SK-N-SH (cell line): ENCODE results near the gene PLEKHA8. TPM values are rescaled to one million over a fixed set of nuclear protein-coding genes. Genes with fewer than 3 reads are reported as not detected.

Experiments
- CTCF ChIA-PET: fragments of 300-600, 350-600 bp; formaldehyde crosslinking; extraction: SDS; loops from one replicate; lab custom pipeline; 2021; lab: Yijun Ruan, JAX
- POLR2A ChIA-PET: fragments of 350-600 bp; sonication (Branson Sonifier 250); formaldehyde crosslinking; extraction: SDS; loops from one replicate; lab custom pipeline; 2020; ENCODE audit warnings: antibody characterized with exemption, inconsistent platforms; lab: Yijun Ruan, JAX
- DNase-seq: peaks from one replicate; pipeline ENCODE4 v3.0.0; 2012
- H2AFZ ChIP-seq: fragments of 200-600 bp; sonication (generic); 2 replicates; pipeline ENCODE4 v1.8.1; 2016; ENCODE audit warnings: antibody characterized with exemption, mild to moderate bottlenecking, low read depth
- H3F3A ChIP-seq: fragments of 200-600 bp; sonication (generic); replicated peaks from 2 replicates; pipeline ENCODE3; 2016; ENCODE audit warnings: antibody characterized with exemption, mild to moderate bottlenecking; ENCODE audit not compliant: insufficient read depth
- H3K27ac ChIP-seq, 2 experiments: fragments of 200-500 bp in 1 of 2; fragments of 200-600 bp in 1 of 2; sonication (Bioruptor generic) in 1 of 2; sonication (generic), shearing (Covaris generic) in 1 of 2; 2 replicates each; pipeline versions ENCODE4 v1.5.1 to v1.6.1; 2014 to 2016; ENCODE audit warnings: low read depth in 2 of 2, inconsistent platforms in 1 of 2, low read length in 1 of 2, mild to moderate bottlenecking in 1 of 2, mixed read lengths in 1 of 2
- H3K27me3 ChIP-seq: fragments of 200-600 bp; sonication (generic), shearing (Covaris generic); 2 replicates; pipeline ENCODE4 v1.6.1; 2016; ENCODE audit warnings: mixed run types; ENCODE audit not compliant: insufficient read depth
- H3K36me3 ChIP-seq, 2 experiments: fragments of 200-500 bp in 1 of 2; fragments of 200-600 bp in 1 of 2; sonication (Bioruptor generic) in 1 of 2; sonication (generic) in 1 of 2; replicated peaks in 1 of 2; 2 replicates each; pipeline versions ENCODE3 to v1.5.1; 2014 to 2016; ENCODE audit warnings: low read length in 1 of 2, mild to moderate bottlenecking in 1 of 2; ENCODE audit not compliant: insufficient read depth in 2 of 2, control insufficient read depth in 1 of 2
- H3K4me1 ChIP-seq, 2 experiments: fragments of 200-500 bp in 1 of 2; fragments of 200-600 bp in 1 of 2; sonication (Bioruptor generic) in 1 of 2; sonication (generic), shearing (Covaris generic) in 1 of 2; 2 replicates each; pipeline versions ENCODE4 v1.5.1 to v1.6.1; 2014 to 2016; ENCODE audit warnings: low read depth in 1 of 2, low read length in 1 of 2, mixed run types in 1 of 2; ENCODE audit not compliant: insufficient read depth in 2 of 2, control insufficient read depth in 1 of 2
- H3K4me2 ChIP-seq: fragments of 200-600 bp; sonication (generic), shearing (Covaris generic); 2 replicates; pipeline ENCODE4 v1.6.1; 2017; ENCODE audit warnings: mixed run types
- H3K4me3 ChIP-seq, 2 experiments: fragments of 200-500 bp in 1 of 2; fragments of 200-600 bp in 1 of 2; sonication (Bioruptor generic) in 1 of 2; sonication (generic), shearing (Covaris generic) in 1 of 2; 2 replicates each; pipeline versions ENCODE4 v1.5.1 to v1.8.1; 2014 to 2016; ENCODE audit warnings: low read depth in 2 of 2, inconsistent platforms in 1 of 2, low read length in 1 of 2, mild to moderate bottlenecking in 1 of 2, mixed read lengths in 1 of 2, moderate library complexity in 1 of 2
- H3K79me2 ChIP-seq: fragments of 200-600 bp; sonication (generic); 2 replicates; pipeline ENCODE4 v1.8.1; 2017; ENCODE audit warnings: mild to moderate bottlenecking; ENCODE audit not compliant: insufficient read depth
- H3K9ac ChIP-seq: fragments of 200-600 bp; sonication (generic); 2 replicates; pipeline ENCODE4 v1.6.1; 2017; ENCODE audit warnings: mixed run types
- H3K9me2 ChIP-seq: fragments of 200-600 bp; sonication (generic); 2 replicates; pipeline ENCODE4 v1.6.1; 2017; ENCODE audit warnings: mixed run types
- H3K9me3 ChIP-seq: fragments of 200-600 bp; sonication (generic); 2 replicates; pipeline ENCODE4 v1.6.1; 2017; ENCODE audit warnings: mixed run types, mild to moderate bottlenecking, moderate library complexity
- H4K20me1 ChIP-seq: fragments of 200-600 bp; sonication (generic); 2 replicates; pipeline ENCODE4 v1.6.1; 2017; ENCODE audit warnings: mild to moderate bottlenecking, mixed run types; ENCODE audit not compliant: insufficient read depth
- ELF1 ChIP-seq: IDR thresholded peaks from 2 replicates; pipeline ENCODE4 v1.4.0; 2012
- FOSL2 ChIP-seq: IDR thresholded peaks from 2 replicates; pipeline ENCODE4 v1.4.0; 2012; ENCODE audit warnings: low read depth, mild to moderate bottlenecking, moderate library complexity, borderline replicate concordance
- FOXJ3 ChIP-seq: sonication (generic); formaldehyde crosslinking; IDR thresholded peaks from 2 replicates; pipeline ENCODE4 v1.5.1; 2020; ENCODE audit warnings: mild to moderate bottlenecking, missing genetic modification reagents
- FOXM1 ChIP-seq: IDR thresholded peaks from 2 replicates; pipeline ENCODE4 v1.4.0; 2012; ENCODE audit warnings: low read depth, mild to moderate bottlenecking
- GABPA ChIP-seq: IDR thresholded peaks from 2 replicates; pipeline ENCODE4 v1.4.0; 2012; ENCODE audit warnings: low read depth, mild to moderate bottlenecking
- GATA2 ChIP-seq: sonication (generic); formaldehyde crosslinking; IDR thresholded peaks from 2 replicates; pipeline ENCODE4 v1.5.0; 2020; ENCODE audit warnings: mild to moderate bottlenecking, missing genetic modification reagents
- JUND ChIP-seq: IDR thresholded peaks from 2 replicates; pipeline ENCODE4 v1.4.0; 2012
- MEF2A ChIP-seq: IDR thresholded peaks from 2 replicates; pipeline ENCODE4 v1.4.0; 2012; ENCODE audit warnings: low read depth, borderline replicate concordance
- MXI1 ChIP-seq: IDR thresholded peaks from 2 replicates; pipeline ENCODE4 v1.6.1; 2012; ENCODE audit warnings: mild to moderate bottlenecking, low read depth, low read length, improper control_type of control experiment
- NFIC ChIP-seq: IDR thresholded peaks from 2 replicates; pipeline ENCODE4 v1.4.0; 2012; ENCODE audit warnings: borderline replicate concordance
- RAD21 ChIP-seq: IDR thresholded peaks from 2 replicates; pipeline ENCODE4 v1.6.1; 2012; ENCODE audit warnings: mild to moderate bottlenecking, low read length
- RCOR1 ChIP-seq: fragments of 150-350 bp; IDR thresholded peaks from 2 replicates; pipeline ENCODE4 v1.6.1; 2017; ENCODE audit warnings: antibody characterized with exemption, low read length
- RXRA ChIP-seq: IDR thresholded peaks from 2 replicates; pipeline ENCODE4 v1.4.0; 2012; ENCODE audit warnings: low read depth, mild to moderate bottlenecking, borderline replicate concordance
- SIN3A ChIP-seq: IDR thresholded peaks from 2 replicates; pipeline ENCODE4 v1.6.1; 2012; ENCODE audit warnings: low read depth, mild to moderate bottlenecking, low read length, moderate library complexity, borderline replicate concordance
- SMC3 ChIP-seq: IDR thresholded peaks from 2 replicates; pipeline ENCODE4 v1.6.1; 2012; ENCODE audit warnings: low read depth, low read length, improper control_type of control experiment
- TCF12 ChIP-seq: IDR thresholded peaks from 2 replicates; pipeline ENCODE4 v1.4.0; 2012
- TEAD4 ChIP-seq: IDR thresholded peaks from 2 replicates; pipeline ENCODE4 v1.4.0; 2012; ENCODE audit warnings: mild to moderate bottlenecking, borderline replicate concordance; ENCODE audit not compliant: insufficient read depth
- YY1 ChIP-seq: IDR thresholded peaks from 2 replicates; pipeline ENCODE4 v1.4.0; 2012; ENCODE audit warnings: low read depth, mild to moderate bottlenecking
- WGBS: methylation state at CpG from one replicate; pipeline ENCODE4 v1.1.6; 2017; ENCODE audit warnings: low lambda C conversion rate; 5-methylcytosine and 5-hydroxymethylcytosine counted together
- polyA plus RNA-seq, 3 experiments: library from polyadenylated mRNA; depleted of rRNA; stranded (reverse); fragments of >200 nt; gene quantifications; 2 replicates each; pipeline ENCODE4 v1.2.3, GENCODE V29; 2012
- TF ChIP-seq, protein P1 (sequence below): IDR thresholded peaks from 2 replicates; pipeline ENCODE4 v1.4.0; 2012; ENCODE audit warnings: low read depth, borderline replicate concordance
- TF ChIP-seq, protein P2 (sequence below): IDR thresholded peaks from 2 replicates; pipeline ENCODE4 v1.6.1; 2012; ENCODE audit warnings: mild to moderate bottlenecking, low read depth, low read length, moderate library complexity

The PLEKHA8 gene
- polyA plus RNA-seq, 1 of the 3 experiments (the other 2 are of a cell fraction), result 4.9 TPM

DNA sequence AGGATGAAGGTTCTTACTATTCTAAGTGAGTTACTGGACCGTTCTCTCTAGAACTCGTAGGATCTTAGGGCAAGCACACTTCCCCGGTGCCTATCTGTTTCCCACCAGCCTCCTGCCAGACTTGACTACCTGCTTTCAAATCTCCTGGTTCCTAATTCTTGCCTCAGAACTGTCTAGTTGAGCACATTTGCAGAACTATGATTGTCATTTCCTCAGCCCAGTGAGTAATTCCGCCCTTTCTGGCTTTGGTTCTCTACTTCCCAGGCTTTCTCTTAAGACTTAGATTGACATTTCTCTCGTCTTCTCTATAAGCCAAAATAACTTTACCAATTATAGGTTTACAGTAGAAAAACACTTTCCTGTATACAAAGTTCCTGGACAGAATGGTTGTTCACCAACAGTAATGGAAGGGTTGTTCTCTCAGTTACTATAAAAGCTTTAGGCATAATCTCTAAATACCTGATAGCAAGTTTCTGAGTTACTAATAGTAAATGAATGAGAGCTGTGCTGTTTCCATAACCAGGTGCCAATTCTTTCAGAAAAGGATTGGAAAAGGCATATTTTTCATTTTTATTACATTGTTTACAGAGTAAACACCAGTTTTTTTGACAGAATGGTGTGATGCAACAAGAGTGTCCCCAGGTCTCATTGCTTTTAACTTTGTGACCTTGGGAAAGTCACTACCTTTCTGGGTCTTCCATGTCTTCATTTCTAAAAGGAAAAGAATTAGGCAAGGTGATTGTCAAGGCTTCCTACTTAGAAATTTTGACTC, 41.1 kb downstream of the PLEKHA8 start:
- H3F3A ChIP-seq, result no peaks in the 10 kb centered on the region
- H3K4me3 ChIP-seq, result no peak overlapping the region
- H2AFZ ChIP-seq, result no peak overlapping the region
- H3K4me2 ChIP-seq, result no peak overlapping the region
- H3K27me3 ChIP-seq, result no peaks in the 10 kb centered on the region
- no peaks in the 10 kb centered on the region for H3K9me2 ChIP-seq
- no peak for DNase-seq
- peaks cover 9 to 71% of the 10 kb centered on the region in 2 experiments for H3K36me3 ChIP-seq
- no peaks in the 10 kb centered on the region for H3K79me2 ChIP-seq
- no peak overlapping the region for H3K9ac ChIP-seq
- WGBS, result 84% methylated on average over 5 of the region's 5 CpGs
- H3K4me1 ChIP-seq, result peaks cover 0 to 2% of the 10 kb centered on the region in 2 experiments; a peak in 2 of 4 replicates
- POLR2A ChIA-PET, result no interaction called here
- CTCF ChIA-PET, result interaction anchor here (1.1 to 13.9 kb wide), 3 partner anchors 7 to 27 kb away, joined by 3 to 155 read pairs (median 3); no protein-coding TSS in a partner anchor
- H3K9me3 ChIP-seq, result no peaks in the 10 kb centered on the region
- no peak overlapping the region for H3K27ac ChIP-seq
- H4K20me1 ChIP-seq, result no peaks in the 10 kb centered on the region
- TF ChIP-seq FOSL2 (no peak), RXRA (no peak), MXI1 (no peak), SIN3A (no peak), ELF1 (no peak), RAD21 (no peak), GATA2 (CRISPR knock-in tag) (no peak), JUND (no peak), NFIC (no peak), TEAD4 (no peak), GABPA (no peak), FOXM1 (no peak), RCOR1 (no peak), YY1 (no peak), FOXJ3 (CRISPR knock-in tag) (no peak), SMC3 (no peak), MEF2A (no peak), TCF12 (no peak)
- TF ChIP-seq, protein P1, sequence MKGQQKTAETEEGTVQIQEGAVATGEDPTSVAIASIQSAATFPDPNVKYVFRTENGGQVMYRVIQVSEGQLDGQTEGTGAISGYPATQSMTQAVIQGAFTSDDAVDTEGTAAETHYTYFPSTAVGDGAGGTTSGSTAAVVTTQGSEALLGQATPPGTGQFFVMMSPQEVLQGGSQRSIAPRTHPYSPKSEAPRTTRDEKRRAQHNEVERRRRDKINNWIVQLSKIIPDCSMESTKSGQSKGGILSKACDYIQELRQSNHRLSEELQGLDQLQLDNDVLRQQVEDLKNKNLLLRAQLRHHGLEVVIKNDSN, result no peak
- TF ChIP-seq, protein P2, sequence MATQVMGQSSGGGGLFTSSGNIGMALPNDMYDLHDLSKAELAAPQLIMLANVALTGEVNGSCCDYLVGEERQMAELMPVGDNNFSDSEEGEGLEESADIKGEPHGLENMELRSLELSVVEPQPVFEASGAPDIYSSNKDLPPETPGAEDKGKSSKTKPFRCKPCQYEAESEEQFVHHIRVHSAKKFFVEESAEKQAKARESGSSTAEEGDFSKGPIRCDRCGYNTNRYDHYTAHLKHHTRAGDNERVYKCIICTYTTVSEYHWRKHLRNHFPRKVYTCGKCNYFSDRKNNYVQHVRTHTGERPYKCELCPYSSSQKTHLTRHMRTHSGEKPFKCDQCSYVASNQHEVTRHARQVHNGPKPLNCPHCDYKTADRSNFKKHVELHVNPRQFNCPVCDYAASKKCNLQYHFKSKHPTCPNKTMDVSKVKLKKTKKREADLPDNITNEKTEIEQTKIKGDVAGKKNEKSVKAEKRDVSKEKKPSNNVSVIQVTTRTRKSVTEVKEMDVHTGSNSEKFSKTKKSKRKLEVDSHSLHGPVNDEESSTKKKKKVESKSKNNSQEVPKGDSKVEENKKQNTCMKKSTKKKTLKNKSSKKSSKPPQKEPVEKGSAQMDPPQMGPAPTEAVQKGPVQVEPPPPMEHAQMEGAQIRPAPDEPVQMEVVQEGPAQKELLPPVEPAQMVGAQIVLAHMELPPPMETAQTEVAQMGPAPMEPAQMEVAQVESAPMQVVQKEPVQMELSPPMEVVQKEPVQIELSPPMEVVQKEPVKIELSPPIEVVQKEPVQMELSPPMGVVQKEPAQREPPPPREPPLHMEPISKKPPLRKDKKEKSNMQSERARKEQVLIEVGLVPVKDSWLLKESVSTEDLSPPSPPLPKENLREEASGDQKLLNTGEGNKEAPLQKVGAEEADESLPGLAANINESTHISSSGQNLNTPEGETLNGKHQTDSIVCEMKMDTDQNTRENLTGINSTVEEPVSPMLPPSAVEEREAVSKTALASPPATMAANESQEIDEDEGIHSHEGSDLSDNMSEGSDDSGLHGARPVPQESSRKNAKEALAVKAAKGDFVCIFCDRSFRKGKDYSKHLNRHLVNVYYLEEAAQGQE, result no peak
